Activated B cell treated with CpG ODN at 0.5 μM for 24 hours (primary cell): Measurements from ENCODE around the gene SLC32A1. TPM values are rescaled to one million over a fixed set of nuclear protein-coding genes. Genes with fewer than 3 reads are reported as not detected.

ENCODE experiments used
- ATAC-seq: fragments of 200-7000 bp; cut with Tn5 transposase; one replicate; pipeline ENCODE4 v1.10.0; 2021; ENCODE audit warnings: low read depth, mild to moderate bottlenecking, moderate library complexity
- CTCF ChIA-PET: fragments of 350-600 bp; sonication (Branson Sonifier 250); formaldehyde crosslinking; loops from one replicate; lab custom pipeline; 2021; ENCODE audit warnings: antibody characterized with exemption; lab: Charles Lee
- POLR2A ChIA-PET: fragments of 350-600 bp; sonication (Branson Sonifier 250); formaldehyde crosslinking; loops from one replicate; lab custom pipeline; 2021; ENCODE audit warnings: antibody characterized with exemption; lab: Charles Lee
- DNase-seq: peaks from one replicate; pipeline ENCODE4 v3.0.0; 2022
- H3K27ac Mint-ChIP-seq: one replicate; pipeline ENCODE4 v1.8.0; 2020; ENCODE audit warnings: mixed read lengths
- H3K27me3 Mint-ChIP-seq: one replicate; pipeline ENCODE4 v1.8.0; 2021; ENCODE audit warnings: mixed read lengths
- H3K36me3 Mint-ChIP-seq: one replicate; pipeline ENCODE4 v1.8.0; 2021; ENCODE audit warnings: low read depth, mixed read lengths
- H3K4me1 Mint-ChIP-seq: one replicate; pipeline ENCODE4 v1.8.0; 2021; ENCODE audit warnings: mixed read lengths
- H3K4me3 Mint-ChIP-seq: one replicate; pipeline ENCODE4 v1.8.0; 2020; ENCODE audit warnings: mild to moderate bottlenecking, mixed read lengths
- H3K9me3 Mint-ChIP-seq: one replicate; pipeline ENCODE4 v1.8.0; 2020; ENCODE audit warnings: mixed read lengths
- CTCF ChIP-seq: fragments of 200-600 bp; IDR thresholded peaks from one replicate; pipeline ENCODE4 v1.8.0; 2022; ENCODE audit warnings: antibody characterized with exemption, mild to moderate bottlenecking
- intact Hi-C: fragments of 100-400 bp; cut with micrococcal nuclease; formaldehyde crosslinking; loops from one replicate; pipeline ENCODE4 v1.15.1; 2024
- total RNA-seq: library from RNA; stranded (reverse); gene quantifications from 2 replicates; pipeline ENCODE4 v1.2.3, GENCODE V29; 2022

Gene SLC32A1
- total RNA-seq, 1 donor from 2014 or later: not detected

- Mint-ChIP-seq H3K4me1 (peaks cover 52% of the 10 kb centered on the region), H3K36me3 (no peaks in the 10 kb centered on the region), H3K27me3 (peaks cover 88% of the 10 kb centered on the region), H3K27ac (no peak overlapping the region), H3K4me3 (peak overlapping the region; percentile 65), H3K9me3 (no peaks in the 10 kb centered on the region)
- POLR2A ChIA-PET: no interaction called here
- CTCF ChIA-PET: interaction anchor here (0.6 kb wide), 1 partner anchor 477 kb away, joined by 4 read pairs; no protein-coding TSS in a partner anchor
- DNase-seq: peak; percentile 68
- peak; percentile 77 for TF ChIP-seq CTCF
- intact Hi-C loops: loop anchor here (1.0 to 5.0 kb wide), 5 partner anchors 17 to 162 kb away; partner anchors contain the start of genes ACTR5 and PPP1R16B
- peak; percentile 76 for ATAC-seq
These were observed 6.9 kb downstream of the SLC32A1 start for GRCh38 chr20:38730989-38731737.

GRCh38 chr20:38731738-38732113, 7.4 kb downstream of the SLC32A1 start:
- intact Hi-C loops: loop anchor here (1.0 to 5.0 kb wide), 5 partner anchors 17 to 161 kb away; partner anchors contain the start of genes ACTR5 and PPP1R16B
- Mint-ChIP-seq H3K4me1 (peaks cover 49% of the 10 kb centered on the region), H3K4me3 (peak overlapping the region; percentile 20), H3K27me3 (peaks cover 86% of the 10 kb centered on the region), H3K27ac (no peak overlapping the region), H3K9me3 (no peaks in the 10 kb centered on the region), H3K36me3 (no peaks in the 10 kb centered on the region)
- DNase-seq (no peak), ATAC-seq (no peak)
- POLR2A ChIA-PET: no interaction called here
- TF ChIP-seq CTCF: peak; percentile 8
- CTCF ChIA-PET: interaction anchor here (0.6 to 1.8 kb wide), 3 partner anchors 17 to 477 kb away, joined by 4 to 8 read pairs (median 4); partner anchors contain the start of gene ACTR5

- no peaks in the 10 kb centered on the region for H3K9me3 Mint-ChIP-seq
- peaks cover 78% of the 10 kb centered on the region for H3K27me3 Mint-ChIP-seq
- no peak overlapping the region for H3K27ac Mint-ChIP-seq
- POLR2A ChIA-PET: no interaction called here
- DNase-seq (no peak), ATAC-seq (no peak)
- no peak for TF ChIP-seq CTCF
- peaks cover 37% of the 10 kb centered on the region for H3K4me1 Mint-ChIP-seq
- CTCF ChIA-PET: interaction anchor here (1.1 to 1.8 kb wide), 3 partner anchors 16 to 160 kb away, joined by 4 to 8 read pairs (median 4); partner anchors contain the start of gene ACTR5
- intact Hi-C loops: loop anchor here (5.0 kb wide), 1 partner anchor 74 kb away; the partner anchor contains the start of gene PPP1R16B
- no peak overlapping the region for H3K4me3 Mint-ChIP-seq
- no peaks in the 10 kb centered on the region for H3K36me3 Mint-ChIP-seq
These were observed 8.7 kb downstream of the SLC32A1 start for GRCh38 chr20:38732981-38733380.

GRCh38 chr20:38735172-38735571, 10.9 kb downstream of the SLC32A1 start:
- Mint-ChIP-seq H3K27me3 (peaks cover 67% of the 10 kb centered on the region), H3K9me3 (no peaks in the 10 kb centered on the region), H3K36me3 (no peaks in the 10 kb centered on the region), H3K4me3 (no peak overlapping the region), H3K4me1 (peaks cover 15% of the 10 kb centered on the region), H3K27ac (no peak overlapping the region)
- no peak for DNase-seq
- CTCF ChIA-PET: no interaction called here
- intact Hi-C loops: no loop called here
- POLR2A ChIA-PET: no interaction called here
- no peak for TF ChIP-seq CTCF
- ATAC-seq: no peak

- intact Hi-C loops: no loop called here
- Mint-ChIP-seq H3K4me3 (no peak overlapping the region), H3K27me3 (peaks cover 68% of the 10 kb centered on the region), H3K36me3 (no peaks in the 10 kb centered on the region), H3K27ac (no peak overlapping the region), H3K4me1 (no peaks in the 10 kb centered on the region), H3K9me3 (no peaks in the 10 kb centered on the region)
- POLR2A ChIA-PET: no interaction called here
- CTCF ChIA-PET: no interaction called here
- ATAC-seq (no peak), DNase-seq (no peak)
- TF ChIP-seq CTCF: no peak
These were observed 13.6 kb downstream of the SLC32A1 start for GRCh38 chr20:38737887-38738286.
